Measurements from ENCODE around the gene MYOCD.

MYOCD gene

GRCh38 chr17:12712941-12713340 is 47.3 kb downstream of the MYOCD start:
- no peak for DNase-seq (ENCODE audit: low read depth in 2 of 2)

DNA sequence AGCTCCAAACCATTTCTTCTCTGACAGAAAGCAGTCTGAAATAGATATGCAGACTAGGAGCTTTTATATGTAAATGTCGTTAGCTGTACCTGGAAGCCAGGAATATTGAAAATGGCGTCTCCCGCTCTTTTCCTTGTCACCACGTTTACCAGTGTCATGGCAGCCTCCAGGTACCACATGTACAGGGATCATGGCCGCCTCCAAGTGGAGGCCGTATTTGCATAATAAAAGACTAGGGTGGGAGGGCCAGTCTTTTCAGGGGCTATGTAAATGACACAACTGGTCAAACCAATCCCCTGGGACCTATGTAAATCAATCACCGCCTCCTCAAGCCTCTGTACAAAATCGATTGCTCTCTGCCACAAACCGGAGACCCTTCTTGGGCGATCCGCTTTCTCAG is 54.3 kb downstream of the MYOCD start:
- no peak for DNase-seq (ENCODE audit: low read depth in 2 of 2)

- DNase-seq (ENCODE audit: low read depth in 2 of 2): no peak
Measured at GRCh38 chr17:12721581-12721980, 55.9 kb downstream of the MYOCD start.

- no peak for DNase-seq (ENCODE audit: low read depth in 2 of 2)
Measured at GRCh38 chr17:12722282-12722681, 56.6 kb downstream of the MYOCD start.

DNA sequence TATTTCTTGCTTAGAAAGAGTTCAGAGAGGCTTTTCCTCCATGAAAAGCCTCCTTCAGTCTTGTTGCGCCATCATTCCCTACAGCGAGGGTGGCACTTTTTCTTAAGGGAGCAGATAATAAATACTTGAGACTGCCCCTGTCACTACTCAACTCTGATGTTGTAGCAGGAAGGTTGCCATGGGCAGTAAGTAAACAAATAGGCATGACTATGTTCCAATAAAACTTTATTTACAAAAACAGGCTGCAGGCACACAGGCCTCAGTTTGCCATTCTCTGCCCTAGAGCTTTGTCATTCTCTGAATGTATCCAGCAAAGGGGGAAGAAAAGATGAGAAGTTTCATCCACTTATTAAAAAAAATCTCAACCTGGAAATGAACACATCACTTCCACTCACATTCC is 60.4 kb downstream of the MYOCD start:
- no peak for DNase-seq (ENCODE audit: low read depth in 2 of 2)

GRCh38 chr17:12727076-12727760 is 61.5 kb downstream of the MYOCD start:
- DNase-seq (ENCODE audit: low read depth in 2 of 2): no peak

DNA sequence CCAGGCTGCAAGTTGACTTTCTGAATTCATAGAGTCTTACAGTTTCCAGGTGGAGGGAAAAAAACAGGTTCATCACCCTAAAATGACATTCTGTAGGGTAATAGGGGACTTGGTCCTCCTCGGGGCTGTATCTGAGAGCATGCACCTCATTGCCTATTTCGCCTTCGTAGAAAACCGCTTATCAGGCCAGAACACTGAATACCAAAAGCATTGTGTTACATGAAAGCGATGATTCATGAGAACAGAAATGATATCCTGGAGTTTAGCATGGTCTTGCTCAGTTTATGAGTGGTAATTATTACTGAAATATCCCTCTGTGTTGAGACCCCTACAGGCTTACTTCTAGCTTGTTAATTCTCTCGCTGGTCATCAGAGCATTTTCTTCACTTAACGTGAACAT is 62.2 kb downstream of the MYOCD start:
- DNase-seq (ENCODE audit: low read depth in 2 of 2): no peak

DNA sequence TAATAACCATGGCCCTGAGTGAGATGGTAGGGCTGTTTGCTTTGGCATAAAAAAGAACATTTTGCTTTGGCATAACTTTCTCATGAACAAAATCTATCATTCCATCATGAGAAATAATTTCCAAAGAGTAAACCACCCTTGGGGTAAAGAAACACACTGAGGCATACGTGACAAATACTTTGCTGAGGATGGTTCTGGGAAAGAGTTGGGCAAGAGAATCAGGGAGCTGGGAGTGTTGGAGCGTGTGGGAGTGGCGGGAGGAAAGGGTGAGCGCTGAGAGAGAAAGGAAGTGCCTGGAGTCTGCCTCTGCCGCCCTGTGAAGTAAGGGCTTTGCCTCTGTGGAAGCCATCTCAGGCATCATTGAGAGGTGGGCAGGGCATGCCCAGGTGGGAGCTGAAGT is 63.4 kb downstream of the MYOCD start:
- DNase-seq (ENCODE audit: low read depth in 2 of 2): no peak

- no peak for DNase-seq (ENCODE audit: low read depth in 2 of 2)
Measured at GRCh38 chr17:12730421-12730820, 64.7 kb downstream of the MYOCD start.

DNA sequence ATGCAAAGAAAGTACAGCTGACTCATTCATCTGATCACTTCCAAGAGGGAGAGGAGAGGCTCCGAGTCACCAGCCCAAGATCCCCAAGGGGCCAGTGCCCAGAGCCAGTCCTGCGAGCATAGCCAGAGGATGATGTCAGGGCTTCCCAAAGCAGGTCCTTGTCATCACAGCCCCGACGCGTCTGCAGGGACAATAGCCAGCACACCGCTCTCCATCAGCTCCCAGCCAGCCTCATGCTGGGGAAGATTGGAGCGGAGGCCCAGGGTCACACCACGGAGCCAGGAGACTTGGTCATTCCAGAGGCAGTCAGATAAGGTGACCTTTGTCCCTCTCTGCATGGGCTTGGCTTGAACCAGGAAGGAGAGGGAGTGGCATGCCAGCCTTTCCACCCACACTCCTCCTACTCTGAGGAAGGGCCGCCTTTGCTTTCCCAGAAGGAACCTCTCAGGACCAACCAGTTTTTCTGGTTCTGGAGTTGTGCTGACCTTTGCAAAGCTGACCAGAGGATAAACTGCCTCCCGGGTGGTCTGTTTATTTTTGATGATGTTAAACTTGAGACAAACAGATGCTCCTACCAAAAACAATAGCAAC is 65.3 kb downstream of the MYOCD start:
- no peak for DNase-seq (ENCODE audit: low read depth in 2 of 2)

GRCh38 chr17:12731839-12732238 is 66.1 kb downstream of the MYOCD start:
- DNase-seq (ENCODE audit: low read depth in 2 of 2): no peak

- no peak for DNase-seq (ENCODE audit: low read depth in 2 of 2)
Measured at GRCh38 chr17:12732366-12732765, 66.7 kb downstream of the MYOCD start.

DNA sequence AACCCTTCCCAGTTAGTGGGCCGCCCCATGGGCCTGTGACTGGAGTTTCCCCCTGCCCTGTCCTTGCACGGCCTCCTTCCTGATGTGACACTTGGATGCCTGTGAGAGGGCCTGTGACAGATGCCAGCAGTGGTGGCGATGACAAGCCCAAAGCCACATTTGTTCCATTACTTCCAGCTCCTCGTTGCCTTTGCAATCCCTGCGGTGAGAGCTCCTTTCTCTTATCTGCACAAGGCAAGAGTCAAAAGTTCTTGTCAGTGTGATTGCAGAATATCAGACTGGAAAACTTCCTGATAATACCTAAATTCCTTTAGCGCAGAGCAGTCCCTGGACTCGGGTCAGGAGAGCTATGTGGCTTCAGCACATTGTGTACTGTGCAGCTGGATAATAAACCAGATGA is 69.2 kb downstream of the MYOCD start:
- no peak for DNase-seq (ENCODE audit: low read depth in 2 of 2)

- no peak for DNase-seq (ENCODE audit: low read depth in 2 of 2)
Measured at GRCh38 chr17:12735517-12735916, 69.8 kb downstream of the MYOCD start.

- no peak for DNase-seq (ENCODE audit: low read depth in 2 of 2)
Measured at GRCh38 chr17:12736526-12736925, 70.8 kb downstream of the MYOCD start.

DNA sequence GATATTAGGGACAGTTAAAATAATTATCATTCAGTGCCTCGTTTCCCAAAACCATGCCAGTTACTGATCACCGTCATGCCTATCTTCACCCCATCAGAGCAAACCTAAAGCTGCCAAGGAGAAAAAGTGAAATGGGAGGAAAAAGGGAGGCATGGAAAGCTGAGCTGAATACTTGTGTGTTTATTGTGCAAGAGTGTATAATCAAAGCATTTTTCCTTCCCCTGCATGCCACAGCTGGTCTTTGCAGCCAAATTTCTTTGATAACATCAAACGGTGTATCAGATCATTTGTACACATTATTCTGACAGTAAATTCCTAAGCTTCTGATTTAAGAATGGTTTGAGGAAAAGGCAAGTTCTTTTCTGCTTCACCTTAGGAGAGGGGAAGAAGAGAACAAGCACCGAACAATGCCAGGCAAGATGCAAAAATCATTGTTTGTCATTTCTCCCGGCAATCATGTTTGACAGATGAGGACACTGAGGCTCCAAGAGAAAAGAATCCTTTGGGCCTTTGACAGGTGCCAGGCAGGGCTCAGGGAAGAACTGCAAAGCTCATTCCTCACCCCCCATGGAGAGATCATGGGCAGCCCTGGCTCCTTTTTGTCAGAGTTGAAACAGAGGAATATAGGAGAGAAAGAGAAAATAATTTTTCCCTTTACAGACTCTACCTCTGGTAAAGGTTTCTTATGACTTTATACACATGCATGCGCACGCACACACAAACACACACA is 72.2 kb downstream of the MYOCD start:
- no peak for DNase-seq (ENCODE audit: low read depth in 2 of 2)

- DNase-seq (ENCODE audit: low read depth in 2 of 2): no peak
Measured at GRCh38 chr17:12738624-12739023, 72.9 kb downstream of the MYOCD start.

DNA sequence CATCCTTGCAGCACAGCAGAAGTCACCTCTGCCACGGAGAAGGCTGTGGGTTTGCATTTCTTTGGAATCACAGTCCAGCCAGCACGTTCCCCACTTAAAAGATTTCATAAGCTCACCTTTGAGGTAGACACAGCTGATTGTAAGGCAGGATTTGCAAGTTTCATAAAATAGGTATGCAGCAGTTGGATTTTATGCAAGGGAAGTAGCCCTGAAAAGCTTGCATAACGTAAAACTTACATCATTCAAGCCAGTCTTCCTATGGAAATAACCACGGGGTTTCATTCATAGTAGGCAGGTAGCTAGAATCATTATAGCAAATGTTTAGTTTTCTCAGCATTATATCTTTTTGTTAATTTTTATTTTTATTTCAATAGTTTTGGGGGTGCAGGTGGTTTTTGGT is 73.8 kb downstream of the MYOCD start:
- no peak for DNase-seq (ENCODE audit: low read depth in 2 of 2)

GRCh38 chr17:12743046-12743445 is 77.4 kb downstream of the MYOCD start:
- no peak for DNase-seq (ENCODE audit: low read depth in 2 of 2)

DNA sequence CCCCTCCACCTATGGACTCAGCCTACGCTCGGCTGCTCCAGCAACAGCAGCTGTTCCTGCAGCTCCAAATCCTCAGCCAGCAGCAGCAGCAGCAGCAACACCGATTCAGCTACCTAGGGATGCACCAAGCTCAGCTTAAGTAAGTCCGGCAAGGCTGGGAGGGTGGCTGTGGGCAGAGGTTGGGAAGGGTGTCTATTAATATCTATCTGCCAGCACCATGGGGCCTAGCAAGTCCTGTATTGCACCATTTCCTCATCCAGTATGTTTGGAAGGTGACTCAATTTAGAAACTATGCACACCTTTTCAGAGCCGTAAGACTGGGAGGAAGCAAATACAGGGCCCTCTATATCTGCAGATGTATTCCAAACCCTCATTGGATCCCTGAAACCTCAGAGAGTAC is 78.6 kb downstream of the MYOCD start:
- DNase-seq (ENCODE audit: low read depth in 2 of 2): no peak

- no peak for DNase-seq (ENCODE audit: low read depth in 2 of 2)
Measured at GRCh38 chr17:12744786-12745185, 79.1 kb downstream of the MYOCD start.

DNA sequence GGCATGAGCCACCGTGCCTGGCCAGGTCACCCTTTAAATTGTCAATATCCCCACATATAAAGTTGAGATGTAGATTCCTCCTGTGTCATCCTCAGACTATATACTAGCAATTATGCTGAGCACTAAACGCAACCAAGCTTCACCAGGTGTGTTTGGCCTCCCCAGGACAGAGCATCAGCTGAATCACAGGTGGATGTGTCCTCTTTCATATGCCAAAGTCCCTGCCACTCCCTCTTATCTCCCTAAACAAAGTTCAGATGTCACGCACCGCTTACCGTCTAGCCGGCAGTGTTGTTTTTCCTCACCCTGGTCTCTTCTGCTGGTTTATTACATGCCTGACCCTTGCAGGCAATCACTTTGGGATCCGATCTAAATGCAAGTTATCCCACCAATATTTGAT is 79.8 kb downstream of the MYOCD start:
- no peak for DNase-seq (ENCODE audit: low read depth in 2 of 2)

- DNase-seq (ENCODE audit: low read depth in 2 of 2): no peak
Measured at GRCh38 chr17:12756786-12757185, 91.1 kb downstream of the MYOCD start.

Data from stimulated activated CD8-positive, alpha-beta memory T cell treated with anti-CD3 and anti-CD28 coated beads, Interleukin-15, amount 100 ng/mL, for 48 hours (primary cell).